AG09319 (cell line): Measurements from ENCODE around the gene ATP11A.

Source experiments
- DNase-seq: peaks from one replicate; pipeline ENCODE4 v3.0.0-alpha.2; 2010; ENCODE audit warnings: low read depth; ENCODE audit errors: extremely low read depth
- CTCF ChIP-seq: IDR thresholded peaks from 2 replicates; pipeline ENCODE4 v1.5.1; 2011; ENCODE audit warnings: low read depth, mild to moderate bottlenecking, inconsistent platforms, low read length, moderate library complexity

The ATP11A gene

GRCh38 chr13:112776971-112777370 is 87.1 kb downstream of the ATP11A start:
- no peak for DNase-seq
- no peak for TF ChIP-seq CTCF

- no peak for DNase-seq
- no peak for TF ChIP-seq CTCF
Observed at GRCh38 chr13:112777637-112778406, 88.0 kb downstream of the ATP11A start.

GRCh38 chr13:112779856-112780604 is 90.2 kb downstream of the ATP11A start:
- TF ChIP-seq CTCF, result no peak

GRCh38 chr13:112781287-112781686 is 91.4 kb downstream of the ATP11A start:
- DNase-seq, result no peak

More at GRCh38 chr13:112779856-112780604, 90.2 kb downstream of the ATP11A start:
- DNase-seq, result no peak

GRCh38 chr13:112781881-112782361 is 92.1 kb downstream of the ATP11A start:
- no peak for TF ChIP-seq CTCF
- DNase-seq, result peak; percentile 11

More at GRCh38 chr13:112781287-112781686, 91.4 kb downstream of the ATP11A start:
- TF ChIP-seq CTCF, result no peak

GRCh38 chr13:112782429-112783010 is 92.7 kb downstream of the ATP11A start:
- DNase-seq, result no peak
- TF ChIP-seq CTCF, result no peak
